Tibial nerve (tissue), 4 donors: ENCODE measurements around the gene WDPCP. TPM values are rescaled to one million over a fixed set of nuclear protein-coding genes. Genes with fewer than 3 reads are reported as not detected.

Experiments used
- DNase-seq, 2 donors: peaks; one replicate each; pipeline ENCODE4 v3.0.0-alpha.2; 2019; ENCODE audit warnings: low spot score in 2 of 2
- H3K27ac ChIP-seq, 4 donors: fragments of 200-600 bp; sonication (generic) in 3 of 4; one replicate each; pipeline ENCODE4 v1.5.1; 2017 to 2019; ENCODE audit warnings: mild to moderate bottlenecking in 1 of 4
- H3K27me3 ChIP-seq, 2 donors: fragments of 200-600 bp; sonication (generic) in 1 of 2; one replicate each; pipeline versions ENCODE4 v1.5.1 to v1.6.0; 2017 to 2019
- H3K36me3 ChIP-seq, 3 donors: fragments of 200-600 bp; sonication (generic); one replicate each; pipeline ENCODE4 v1.5.1; 2018 to 2019
- H3K4me1 ChIP-seq, 4 donors: fragments of 200-600 bp; sonication (generic) in 3 of 4; one replicate each; pipeline ENCODE4 v1.5.1; 2017 to 2019
- H3K4me3 ChIP-seq, 4 donors: fragments of 200-600 bp; sonication (generic) in 3 of 4; one replicate each; pipeline ENCODE4 v1.5.1; 2017 to 2019; ENCODE audit warnings: mild to moderate bottlenecking in 1 of 4, moderate library complexity in 1 of 4
- H3K9me3 ChIP-seq, 4 donors: fragments of 200-600 bp; sonication (generic) in 3 of 4; one replicate each; pipeline ENCODE4 v1.5.1; 2017 to 2019
- EP300 ChIP-seq, 2 donors: sonication (generic); formaldehyde crosslinking; IDR thresholded peaks; one replicate each; pipeline ENCODE4 v1.6.1; 2017; ENCODE audit warnings: antibody characterized with exemption in 2 of 2, mild to moderate bottlenecking in 1 of 2
- POLR2A ChIP-seq, 2 donors: fragments of 450-650 bp; IDR thresholded peaks; one replicate each; pipeline ENCODE4 v1.6.1; 2017; ENCODE audit warnings: antibody characterized with exemption in 2 of 2, mild to moderate bottlenecking in 2 of 2, moderate library complexity in 2 of 2
- WGBS, 2 donors: methylation state at CpG; one replicate each; pipeline ENCODE4 v1.1.5; 2018; 5-methylcytosine and 5-hydroxymethylcytosine counted together
- total RNA-seq, 4 donors: library from RNA; depleted of rRNA; stranded (reverse); fragments of >200 nt; gene quantifications; one replicate each; pipeline ENCODE4 v1.1.0, GENCODE V29; 2016
- TF ChIP-seq, protein P1 (sequence below), 5 experiments: fragments of 200-600 bp in 3 of 5; fragments of 450-650 bp in 2 of 5; sonication (generic) in 3 of 5; IDR thresholded peaks; one replicate each; pipeline ENCODE4 v1.5.1; 2016 to 2019; ENCODE audit warnings: antibody characterized with exemption in 5 of 5, mild to moderate bottlenecking in 3 of 5, moderate library complexity in 2 of 5

The WDPCP gene
- total RNA-seq, 4 donors from 2014 or later = 14.4 to 22.4 (median 20.4) TPM

DNA sequence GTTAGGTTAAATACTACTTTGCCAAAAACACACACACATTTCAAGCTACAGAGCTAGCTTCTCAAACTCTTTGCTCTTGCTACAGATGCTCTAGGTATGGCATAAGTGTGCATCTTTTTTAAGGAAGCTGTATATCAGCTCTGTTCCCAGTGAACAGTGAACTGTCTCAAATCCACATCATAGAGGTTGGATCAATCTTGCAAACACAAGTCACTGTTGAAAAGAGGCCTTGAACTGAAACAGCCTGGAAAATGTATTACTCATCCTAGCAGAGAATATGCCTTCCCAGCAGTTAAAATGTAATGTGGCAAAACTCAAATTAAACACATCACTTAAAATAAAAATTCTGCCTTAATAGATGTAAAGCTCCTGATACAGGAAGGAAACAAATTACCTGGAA is 151.8 kb downstream of the WDPCP start:
- no peaks in the 10 kb centered on the region for H3K27me3 ChIP-seq

DNA sequence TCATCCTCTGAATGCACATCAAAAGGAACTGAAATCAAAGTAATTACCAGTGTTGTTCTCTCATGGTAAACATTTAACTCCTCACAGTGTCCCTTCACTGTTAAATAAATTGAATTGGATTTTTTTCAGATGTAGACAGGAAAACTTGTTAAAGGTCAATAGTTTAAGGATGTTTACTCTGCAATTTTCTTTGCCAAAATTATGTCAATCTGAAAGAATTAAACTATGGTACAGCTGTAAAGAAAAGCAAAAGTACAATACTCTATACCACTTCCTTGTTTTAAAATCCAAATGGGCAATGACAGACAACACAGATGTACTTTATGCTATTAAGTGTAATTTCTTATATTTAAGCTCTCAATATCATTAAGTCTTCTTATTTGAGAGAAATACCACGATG is 153.2 kb downstream of the WDPCP start:
- no peaks in the 10 kb centered on the region for H3K9me3 ChIP-seq
- whole genome bisulfite sequencing, 2 donors = 84 to 86% methylated on average over 1 of the region's 1 CpG
- no peak overlapping the region for H3K4me3 ChIP-seq
- peaks cover 0 to 21% (median 0%) of the 10 kb centered on the region in 3 donors for H3K36me3 ChIP-seq
- H3K27ac ChIP-seq = no peak overlapping the region
- H3K27me3 ChIP-seq = no peaks in the 10 kb centered on the region
- TF ChIP-seq, protein P1, sequence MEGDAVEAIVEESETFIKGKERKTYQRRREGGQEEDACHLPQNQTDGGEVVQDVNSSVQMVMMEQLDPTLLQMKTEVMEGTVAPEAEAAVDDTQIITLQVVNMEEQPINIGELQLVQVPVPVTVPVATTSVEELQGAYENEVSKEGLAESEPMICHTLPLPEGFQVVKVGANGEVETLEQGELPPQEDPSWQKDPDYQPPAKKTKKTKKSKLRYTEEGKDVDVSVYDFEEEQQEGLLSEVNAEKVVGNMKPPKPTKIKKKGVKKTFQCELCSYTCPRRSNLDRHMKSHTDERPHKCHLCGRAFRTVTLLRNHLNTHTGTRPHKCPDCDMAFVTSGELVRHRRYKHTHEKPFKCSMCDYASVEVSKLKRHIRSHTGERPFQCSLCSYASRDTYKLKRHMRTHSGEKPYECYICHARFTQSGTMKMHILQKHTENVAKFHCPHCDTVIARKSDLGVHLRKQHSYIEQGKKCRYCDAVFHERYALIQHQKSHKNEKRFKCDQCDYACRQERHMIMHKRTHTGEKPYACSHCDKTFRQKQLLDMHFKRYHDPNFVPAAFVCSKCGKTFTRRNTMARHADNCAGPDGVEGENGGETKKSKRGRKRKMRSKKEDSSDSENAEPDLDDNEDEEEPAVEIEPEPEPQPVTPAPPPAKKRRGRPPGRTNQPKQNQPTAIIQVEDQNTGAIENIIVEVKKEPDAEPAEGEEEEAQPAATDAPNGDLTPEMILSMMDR (IDR thresholded peaks at IDR 0.05) = no peak
- no peak for DNase-seq
- H3K4me1 ChIP-seq = no peaks in the 10 kb centered on the region

More for the DNA sequence above, 151.8 kb downstream of the WDPCP start:
- no peak overlapping the region for H3K4me3 ChIP-seq
- TF ChIP-seq POLR2A (IDR thresholded peaks at IDR 0.05) (no peak), EP300 (IDR thresholded peaks at IDR 0.05) (no peak)
- TF ChIP-seq, protein P1 (IDR thresholded peaks at IDR 0.05) = no peak
- peaks cover 0 to 9% (median 0%) of the 10 kb centered on the region in 3 donors for H3K36me3 ChIP-seq
- H3K4me1 ChIP-seq = no peaks in the 10 kb centered on the region
- no peaks in the 10 kb centered on the region for H3K9me3 ChIP-seq
- DNase-seq = no peak
- H3K27ac ChIP-seq = no peak overlapping the region

DNA sequence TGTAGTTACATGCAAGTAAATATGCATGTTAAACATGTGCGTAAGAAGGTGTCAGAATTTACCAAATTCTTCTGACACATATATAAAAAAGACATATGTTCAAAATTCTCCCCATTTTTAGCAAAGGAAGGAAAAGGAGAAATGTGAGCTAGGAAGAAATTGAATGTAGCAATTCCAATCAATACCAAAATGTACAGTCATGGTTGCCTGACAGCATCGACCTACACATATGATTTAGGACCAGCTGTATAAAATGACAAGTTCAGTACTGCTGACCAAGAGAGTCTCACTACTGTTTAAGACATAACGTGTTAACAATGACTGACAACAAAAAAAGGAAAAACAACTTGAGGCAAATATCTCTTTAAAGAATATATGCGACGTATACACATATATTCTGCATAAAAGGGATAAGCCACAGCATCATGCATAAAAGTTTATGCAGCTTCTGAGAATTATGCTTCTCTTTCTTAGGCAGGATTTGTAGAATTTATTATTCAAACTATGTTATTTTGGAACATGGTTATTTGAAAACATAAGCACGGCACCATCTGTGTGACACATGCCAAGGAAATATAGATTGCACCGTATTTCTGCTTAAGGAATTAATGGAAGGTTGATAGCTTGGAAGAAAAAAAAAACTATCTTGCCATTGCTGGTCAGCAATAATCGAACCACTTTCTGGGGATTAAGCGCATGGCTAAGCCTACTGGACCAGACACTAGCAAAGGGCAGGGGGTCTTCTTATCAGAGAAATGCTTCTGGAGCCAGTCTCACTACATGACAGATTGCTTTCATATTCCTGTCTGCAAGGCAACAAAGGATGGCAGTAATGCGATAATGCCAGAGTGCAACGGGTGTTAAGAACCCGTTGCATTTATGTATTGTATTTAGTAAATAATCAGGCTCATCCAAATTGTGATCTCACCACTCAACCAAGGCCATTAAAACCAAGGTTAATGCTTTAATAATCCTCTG is 154.0 kb downstream of the WDPCP start:
- Histone ChIP-seq H3K27ac (no peak overlapping the region), H3K4me1 (no peaks in the 10 kb centered on the region), H3K9me3 (no peaks in the 10 kb centered on the region), H3K36me3 (peaks cover 0 to 29% (median 0%) of the 10 kb centered on the region in 3 donors), H3K27me3 (no peaks in the 10 kb centered on the region), H3K4me3 (no peak overlapping the region)
- DNase-seq = no peak
- 86 to 88% methylated on average over 12 of the region's 12 CpGs for WGBS, 2 donors
- TF ChIP-seq EP300 (IDR thresholded peaks at IDR 0.05) = no peak
- TF ChIP-seq, protein P1 (IDR thresholded peaks at IDR 0.05) = no peak
- no peak for TF ChIP-seq POLR2A (IDR thresholded peaks at IDR 0.05)

DNA sequence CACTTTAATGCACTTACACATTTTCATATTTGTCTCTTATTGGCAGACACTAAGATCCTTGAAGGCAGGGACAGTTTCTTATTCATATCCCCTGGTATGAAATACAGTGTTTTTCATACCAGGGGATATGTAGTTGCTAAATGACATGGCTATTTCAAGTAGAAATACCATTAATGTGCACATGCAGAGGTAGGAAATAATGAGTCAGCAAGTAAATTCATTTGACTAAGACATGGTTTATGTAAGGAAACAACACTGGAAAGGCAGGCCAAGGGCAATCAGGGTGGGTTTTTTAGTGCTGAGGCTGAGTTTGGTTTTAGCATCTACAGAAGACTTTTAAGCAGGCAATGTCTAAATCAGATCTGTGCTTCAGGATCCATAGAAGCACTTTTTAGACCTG is 155.9 kb downstream of the WDPCP start:
- Histone ChIP-seq H3K4me1 (no peaks in the 10 kb centered on the region), H3K36me3 (peaks cover 0 to 40% (median 0%) of the 10 kb centered on the region in 3 donors), H3K27ac (no peak overlapping the region), H3K9me3 (no peaks in the 10 kb centered on the region), H3K4me3 (no peak overlapping the region), H3K27me3 (no peaks in the 10 kb centered on the region)
- TF ChIP-seq POLR2A (IDR thresholded peaks at IDR 0.05) = no peak
- no peak for TF ChIP-seq EP300 (IDR thresholded peaks at IDR 0.05)
- TF ChIP-seq, protein P1 (IDR thresholded peaks at IDR 0.05) = no peak
- DNase-seq = no peak

DNA sequence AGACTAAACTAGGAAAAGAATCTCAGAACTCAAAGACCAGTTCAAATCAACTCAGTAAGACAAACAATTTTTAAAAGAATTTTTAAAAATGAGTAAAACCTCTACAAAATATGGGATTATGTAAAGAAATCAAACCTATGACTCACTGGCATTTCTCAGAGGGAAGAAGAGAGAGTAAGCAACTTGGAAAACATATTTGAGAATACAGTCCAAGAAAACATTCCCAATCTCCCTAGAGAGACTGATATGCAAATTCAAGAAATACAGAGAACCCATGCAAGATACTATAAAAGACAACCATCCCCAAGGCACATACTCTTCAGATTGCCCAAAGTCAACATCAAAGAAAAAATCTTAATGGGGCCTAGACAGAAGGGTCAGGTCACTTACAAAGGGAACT is 162.7 kb downstream of the WDPCP start:
- DNase-seq = no peak
- TF ChIP-seq POLR2A (IDR thresholded peaks at IDR 0.05) (no peak), EP300 (IDR thresholded peaks at IDR 0.05) (no peak)
- TF ChIP-seq, protein P1 (IDR thresholded peaks at IDR 0.05) = no peak
- Histone ChIP-seq H3K36me3 (peaks cover 0 to 39% (median 0%) of the 10 kb centered on the region in 3 donors), H3K27ac (no peak overlapping the region), H3K9me3 (no peaks in the 10 kb centered on the region), H3K4me1 (no peaks in the 10 kb centered on the region), H3K4me3 (no peak overlapping the region), H3K27me3 (no peaks in the 10 kb centered on the region)
